SK-N-SH (cell line): ENCODE data around the gene SPIRE2. TPM values are rescaled to one million over a fixed set of nuclear protein-coding genes. Genes with fewer than 3 reads are reported as not detected.

ENCODE experiments used
- CTCF ChIP-seq: fragments of 200-600 bp; sonication (generic); IDR thresholded peaks from 2 replicates; pipeline ENCODE4 v1.6.1; 2017; ENCODE audit warnings: antibody characterized with exemption, mild to moderate bottlenecking, moderate library complexity
- ELF1 ChIP-seq: IDR thresholded peaks from 2 replicates; pipeline ENCODE4 v1.4.0; 2012
- FOSL2 ChIP-seq: IDR thresholded peaks from 2 replicates; pipeline ENCODE4 v1.4.0; 2012; ENCODE audit warnings: low read depth, mild to moderate bottlenecking, moderate library complexity, borderline replicate concordance
- GABPA ChIP-seq: IDR thresholded peaks from 2 replicates; pipeline ENCODE4 v1.4.0; 2012; ENCODE audit warnings: low read depth, mild to moderate bottlenecking
- GATA2 ChIP-seq: sonication (generic); formaldehyde crosslinking; IDR thresholded peaks from 2 replicates; pipeline ENCODE4 v1.5.0; 2020; ENCODE audit warnings: mild to moderate bottlenecking, missing genetic modification reagents
- JUND ChIP-seq: IDR thresholded peaks from 2 replicates; pipeline ENCODE4 v1.4.0; 2012
- MAX ChIP-seq: IDR thresholded peaks from 2 replicates; pipeline ENCODE4 v1.4.0; 2012; ENCODE audit warnings: low read depth
- MEF2A ChIP-seq: IDR thresholded peaks from 2 replicates; pipeline ENCODE4 v1.4.0; 2012; ENCODE audit warnings: low read depth, borderline replicate concordance
- NRF1 ChIP-seq: IDR thresholded peaks from 2 replicates; pipeline ENCODE4 v1.6.1; 2012; ENCODE audit warnings: low read depth, mild to moderate bottlenecking, low read length
- PBX3 ChIP-seq: IDR thresholded peaks from 2 replicates; pipeline ENCODE4; 2012
- RAD21 ChIP-seq: IDR thresholded peaks from 2 replicates; pipeline ENCODE4 v1.6.1; 2012; ENCODE audit warnings: mild to moderate bottlenecking, low read length
- RCOR1 ChIP-seq: fragments of 150-350 bp; IDR thresholded peaks from 2 replicates; pipeline ENCODE4 v1.6.1; 2017; ENCODE audit warnings: antibody characterized with exemption, low read length
- REST ChIP-seq: IDR thresholded peaks from 2 replicates; pipeline ENCODE4 v1.6.1; 2012; ENCODE audit warnings: mild to moderate bottlenecking, low read depth, low read length, moderate library complexity
- RXRA ChIP-seq: IDR thresholded peaks from 2 replicates; pipeline ENCODE4 v1.4.0; 2012; ENCODE audit warnings: low read depth, mild to moderate bottlenecking, borderline replicate concordance
- SMC3 ChIP-seq: IDR thresholded peaks from 2 replicates; pipeline ENCODE4 v1.6.1; 2012; ENCODE audit warnings: low read depth, low read length, improper control_type of control experiment
- TCF12 ChIP-seq: IDR thresholded peaks from 2 replicates; pipeline ENCODE4 v1.4.0; 2012
- USF1 ChIP-seq: IDR thresholded peaks from 2 replicates; pipeline ENCODE4 v1.4.0; 2012; ENCODE audit warnings: low read depth, borderline replicate concordance
- USF2 ChIP-seq: fragments of 150-350 bp; IDR thresholded peaks from 2 replicates; pipeline ENCODE4 v1.6.1; 2017; ENCODE audit warnings: antibody characterized with exemption, low read length, low read depth, borderline replicate concordance
- YY1 ChIP-seq: IDR thresholded peaks from 2 replicates; pipeline ENCODE4 v1.4.0; 2012; ENCODE audit warnings: low read depth, mild to moderate bottlenecking
- polyA plus RNA-seq, 3 experiments: library from polyadenylated mRNA; depleted of rRNA; stranded (reverse); fragments of >200 nt; gene quantifications; 2 replicates each; pipeline ENCODE4 v1.2.3, GENCODE V29; 2012

The SPIRE2 gene
- polyA plus RNA-seq, 1 of the 3 experiments (the other 2 are of a cell fraction): 15.3 TPM

- TF ChIP-seq USF2 (no peak), MEF2A (peak; percentile 79; the same call in 1 of the 2 replicates), CTCF (no peak), TCF12 (peak; percentile 87), JUND (peak; percentile 62), ELF1 (no peak), FOSL2 (peak; percentile 44; the same call in 1 of the 2 replicates), RAD21 (no peak), NRF1 (no peak), MAX (peak; percentile 24; the same call in 1 of the 2 replicates), PBX3 (peak; percentile 66), YY1 (no peak; the same call in 1 of the 2 replicates), USF1 (no peak), RXRA (peak; percentile 55; the same call in 1 of the 2 replicates), REST (no peak), SMC3 (no peak), GABPA (no peak), GATA2 (peak; percentile 90), RCOR1 (peak; percentile 92)
Measured at GRCh38 chr16:89842471-89843408, 14.5 kb downstream of the SPIRE2 start (continued).
